GM12892 (cell line): ENCODE results near the gene LRRC38.

Experiments used
- DNase-seq: peaks from one replicate; pipeline ENCODE4 v3.0.0; 2011; ENCODE audit not compliant: insufficient read length
- FAIRE-seq: peaks from 2 replicates; lab custom pipeline; 2011; peaks lifted over from hg19 to GRCh38; lab: Jason Lieb, UNC
- POLR2A ChIP-seq: IDR thresholded peaks from 2 replicates; pipeline ENCODE4 v1.6.1; 2011; ENCODE audit warnings: low read depth, low read length, control low read depth
- POLR2AphosphoS5 ChIP-seq: IDR thresholded peaks from 2 replicates; pipeline ENCODE4 v1.6.1; 2011; ENCODE audit warnings: low read depth, low read length, control low read depth
- TAF1 ChIP-seq: IDR thresholded peaks from 2 replicates; pipeline ENCODE4 v1.6.1; 2011; ENCODE audit warnings: low read depth, mild to moderate bottlenecking, control low read depth, low read length, borderline replicate concordance

LRRC38 gene

GRCh38 chr1:13543451-13544220 is 29.8 kb upstream of the LRRC38 start:
- DNase-seq (no peak), FAIRE-seq (no peak)
- TF ChIP-seq POLR2AphosphoS5 (no peak), POLR2A (no peak), TAF1 (no peak)

DNA sequence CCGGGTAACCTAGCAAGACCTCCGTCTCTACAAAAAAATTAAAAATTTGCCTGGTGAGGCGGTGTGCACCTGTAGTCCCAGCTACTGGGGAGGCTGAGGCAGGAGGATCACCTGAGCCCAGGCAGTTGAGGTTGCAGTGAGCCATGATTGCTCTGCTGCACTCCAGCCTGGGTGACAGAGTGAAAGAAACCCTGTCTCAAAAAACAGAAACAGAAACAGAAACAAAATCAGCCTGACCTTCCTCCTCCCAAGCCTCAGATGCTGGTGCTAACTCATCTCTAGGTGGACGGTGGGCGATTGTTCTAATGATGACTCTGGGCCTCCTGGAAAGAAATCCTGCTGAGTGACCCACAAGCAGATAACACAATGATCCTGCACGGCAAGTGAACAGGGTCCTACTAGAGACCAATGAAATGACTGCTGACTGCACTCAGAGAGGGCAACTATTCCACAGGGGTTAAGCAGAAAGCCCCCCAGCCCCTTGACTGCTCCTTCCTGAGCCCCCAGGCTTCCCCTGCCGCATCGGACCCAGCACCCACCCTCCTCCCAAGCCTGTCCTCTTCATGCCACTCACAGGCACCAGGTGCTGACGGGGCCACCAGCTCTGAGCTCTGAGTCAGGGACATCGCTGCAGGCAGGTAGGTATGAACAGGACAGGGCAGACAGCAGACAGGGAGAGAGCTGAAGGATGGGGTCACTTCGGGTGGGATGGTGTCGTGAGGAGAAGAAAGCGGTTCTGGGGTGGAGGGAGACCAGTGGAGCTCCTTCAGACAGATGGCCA is 27.8 kb upstream of the LRRC38 start:
- no peak for FAIRE-seq
- no peak for DNase-seq

GRCh38 chr1:13540866-13541265 is 27.1 kb upstream of the LRRC38 start:
- no peak for FAIRE-seq
- no peak for DNase-seq
- TF ChIP-seq TAF1 (no peak), POLR2A (no peak)

More for the DNA sequence above, 27.8 kb upstream of the LRRC38 start:
- TF ChIP-seq POLR2AphosphoS5 (no peak), TAF1 (no peak), POLR2A (no peak)

DNA sequence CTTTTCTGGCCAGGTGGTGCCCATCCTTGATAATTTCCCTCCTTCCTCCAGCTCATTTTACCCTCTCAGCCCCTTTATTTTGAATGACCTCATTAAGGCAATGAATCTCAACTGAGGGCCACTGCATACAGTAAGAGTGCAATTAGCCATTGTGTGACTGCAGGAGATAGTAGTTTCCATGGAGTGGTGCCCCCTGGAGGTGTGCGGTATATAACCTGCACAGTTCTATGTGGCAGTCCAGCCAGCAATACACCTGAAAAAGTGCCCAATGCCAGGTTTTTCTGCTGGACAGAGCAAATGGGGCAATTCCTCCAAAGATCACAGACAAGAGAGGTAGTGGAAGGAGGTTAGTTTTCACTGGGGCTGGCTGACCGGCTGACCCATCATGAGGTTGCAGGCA is 25.9 kb upstream of the LRRC38 start:
- DNase-seq (no peak), FAIRE-seq (no peak)
- TF ChIP-seq POLR2AphosphoS5: no peak
- TF ChIP-seq POLR2A: no peak
- no peak for TF ChIP-seq TAF1

DNA sequence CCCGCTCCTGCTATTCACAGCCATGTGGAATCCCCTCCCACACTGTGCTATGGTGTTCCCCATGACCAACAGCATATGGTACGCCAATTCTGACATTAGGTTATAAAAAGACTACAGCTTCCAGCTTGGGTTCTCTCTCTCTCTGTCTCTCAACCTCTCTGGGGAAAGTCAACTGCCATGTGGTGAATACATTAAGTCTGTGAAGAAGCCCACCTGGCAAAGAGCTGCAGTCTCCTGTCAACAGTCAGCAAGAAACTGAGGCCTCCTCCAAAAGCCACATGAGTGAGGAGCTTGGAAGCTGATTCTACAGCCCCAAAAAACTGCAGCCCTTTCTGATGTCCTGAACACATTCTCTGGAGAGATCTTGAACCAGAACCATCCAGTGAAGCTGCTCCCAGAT is 25.0 kb upstream of the LRRC38 start:
- FAIRE-seq (no peak), DNase-seq (no peak)
- TF ChIP-seq POLR2AphosphoS5 (no peak), POLR2A (no peak), TAF1 (no peak)

DNA sequence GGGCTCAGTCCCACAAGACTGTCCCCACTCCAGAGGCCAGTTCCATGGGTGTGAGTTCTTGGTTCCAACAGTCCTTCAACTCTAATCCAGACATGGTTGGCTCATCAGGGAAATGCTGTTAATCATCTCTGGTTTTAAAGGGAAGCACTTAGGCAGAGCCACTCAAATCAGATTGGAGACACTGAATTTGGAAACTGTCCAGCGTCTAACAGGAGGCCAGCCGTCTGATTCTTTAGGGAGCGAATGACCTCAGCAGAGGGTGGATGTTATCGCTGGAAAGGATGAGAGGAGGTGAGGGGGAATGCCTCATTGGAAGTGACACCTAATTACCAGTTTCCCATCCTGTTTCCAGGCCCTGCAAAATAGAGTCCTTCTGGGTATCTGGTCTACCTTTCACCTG is 22.8 kb upstream of the LRRC38 start:
- FAIRE-seq (no peak), DNase-seq (no peak)
- TF ChIP-seq TAF1 (no peak), POLR2A (no peak), POLR2AphosphoS5 (no peak)

- DNase-seq (no peak), FAIRE-seq (no peak)
Observed at GRCh38 chr1:13535227-13535626, 21.4 kb upstream of the LRRC38 start.

GRCh38 chr1:13528320-13528719 is 14.5 kb upstream of the LRRC38 start:
- TF ChIP-seq POLR2AphosphoS5: no peak
- no peak for TF ChIP-seq POLR2A
- TF ChIP-seq TAF1: no peak
- DNase-seq (no peak), FAIRE-seq (no peak)

More at GRCh38 chr1:13535227-13535626, 21.4 kb upstream of the LRRC38 start:
- no peak for TF ChIP-seq POLR2AphosphoS5

GRCh38 chr1:13523780-13524477 is 10.1 kb upstream of the LRRC38 start:
- FAIRE-seq (no peak), DNase-seq (no peak)
- no peak for TF ChIP-seq TAF1
- no peak for TF ChIP-seq POLR2A
- TF ChIP-seq POLR2AphosphoS5: no peak

DNA sequence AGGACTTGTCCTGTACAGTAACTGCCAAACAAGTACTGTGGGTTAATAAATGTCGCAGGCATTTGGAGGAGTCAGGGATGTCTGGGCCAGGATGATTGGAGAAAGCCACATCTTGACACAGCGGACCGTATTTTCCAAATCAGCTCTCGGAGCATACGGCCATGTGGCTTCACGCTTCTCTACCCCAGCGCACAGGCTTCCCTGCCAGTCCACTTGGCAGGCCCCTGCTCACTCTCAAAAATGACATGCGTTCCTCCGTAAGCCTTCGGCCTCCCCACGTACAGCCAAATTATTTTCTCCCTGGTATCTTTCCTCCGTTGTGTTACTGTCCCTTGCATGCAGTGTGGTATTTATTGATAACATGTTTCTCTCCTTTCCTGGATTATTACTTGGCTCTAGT is 7.2 kb upstream of the LRRC38 start:
- no peak for TF ChIP-seq TAF1
- no peak for TF ChIP-seq POLR2AphosphoS5
- no peak for TF ChIP-seq POLR2A
- FAIRE-seq (no peak), DNase-seq (no peak)

GRCh38 chr1:13517193-13517812 is 3.5 kb upstream of the LRRC38 start:
- TF ChIP-seq POLR2AphosphoS5 (no peak), TAF1 (no peak), POLR2A (no peak)
- FAIRE-seq: no peak
- no peak for DNase-seq
